B cell (primary cell): ENCODE data around the gene DGKQ. TPM values are rescaled to one million over a fixed set of nuclear protein-coding genes. Genes with fewer than 3 reads are reported as not detected.
A peak's percentile ranks its signal among the peaks of the same experiment; 100 is the strongest.

Experiments used
- ATAC-seq: fragments of 200-7000 bp; cut with Tn5 transposase; one replicate; pipeline ENCODE4 v1.10.0; 2021; ENCODE audit warnings: low read depth, mild to moderate bottlenecking, moderate number of reproducible peaks, moderate library complexity
- CTCF ChIA-PET: fragments of 350-600 bp; sonication (Branson Sonifier 250); formaldehyde crosslinking; loops from one replicate; lab custom pipeline; 2021; ENCODE audit warnings: antibody characterized with exemption, inconsistent platforms; lab: Charles Lee
- POLR2A ChIA-PET: fragments of 350-600 bp; sonication (Branson Sonifier 250); formaldehyde crosslinking; loops from one replicate; lab custom pipeline; 2021; ENCODE audit warnings: antibody characterized with exemption; lab: Charles Lee
- DNase-seq: peaks from one replicate; pipeline ENCODE4 v3.0.0; 2013
- H2AFZ ChIP-seq: 2 replicates; pipeline ENCODE4 v1.6.1; 2012; ENCODE audit warnings: mild to moderate bottlenecking, low read depth, low read length; ENCODE audit not compliant: insufficient read depth, poor library complexity, severe bottlenecking
- H3K27ac ChIP-seq, 2 donors: 1 replicate in 1 of 2; 2 replicates in 1 of 2; pipeline ENCODE4 v1.5.1; 2012 to 2013; ENCODE audit warnings: low read length in 2 of 2, mild to moderate bottlenecking in 2 of 2, moderate library complexity in 1 of 2
- H3K27me3 ChIP-seq, 4 experiments: fragments of 200-600 bp in 1 of 4; sonication (generic) in 1 of 4; replicated peaks in 1 of 4; 1 replicate in 2 of 4; 2 replicates in 2 of 4; pipeline versions ENCODE4 v1.6.1 to v1.7.0; 2013 to 2016; ENCODE audit warnings: low read length in 3 of 4, mild to moderate bottlenecking in 2 of 4, mixed read lengths in 1 of 4, moderate library complexity in 1 of 4; ENCODE audit not compliant: insufficient read depth in 4 of 4, control insufficient read depth in 3 of 4; ENCODE audit errors: control extremely low read depth in 1 of 4
- H3K36me3 ChIP-seq, 2 experiments: replicated peaks in 1 of 2; 1 replicate in 1 of 2; 2 replicates in 1 of 2; pipeline versions ENCODE4 v1.6.1 to v1.7.1; 2013; ENCODE audit warnings: low read length in 1 of 2; ENCODE audit not compliant: insufficient read depth in 2 of 2, control insufficient read depth in 1 of 2; ENCODE audit errors: control extremely low read depth in 1 of 2, extremely low read depth in 1 of 2
- H3K4me1 ChIP-seq, 2 donors: fragments of 200-600 bp in 1 of 2; sonication (generic) in 1 of 2; 1 replicate in 1 of 2; 2 replicates in 1 of 2; pipeline versions ENCODE4 v1.5.1 to v1.6.1; 2013 to 2017; ENCODE audit warnings: low read length in 2 of 2; ENCODE audit not compliant: control insufficient read depth in 2 of 2, insufficient read depth in 2 of 2
- H3K4me2 ChIP-seq: replicated peaks from 2 replicates; pipeline ENCODE3; 2012; ENCODE audit warnings: mild to moderate bottlenecking, low read depth, low read length; ENCODE audit not compliant: poor library complexity, severe bottlenecking
- H3K4me3 ChIP-seq, 5 experiments: fragments of 200-600 bp in 1 of 5; sonication (generic) in 1 of 5; 1 replicate in 3 of 5; 2 replicates in 2 of 5; pipeline versions ENCODE4 v1.5.1 to v1.7.0; 2011 to 2016; ENCODE audit warnings: low read length in 4 of 5, mild to moderate bottlenecking in 4 of 5, low read depth in 2 of 5, control low read depth in 1 of 5, moderate library complexity in 1 of 5; ENCODE audit not compliant: insufficient read depth in 1 of 5; ENCODE audit errors: control extremely low read depth in 1 of 5, extremely low read depth in 1 of 5
- H3K79me2 ChIP-seq: fragments of 200-600 bp; sonication (generic); one replicate; pipeline ENCODE4 v1.6.0; 2016; ENCODE audit warnings: low read length; ENCODE audit not compliant: control insufficient read depth, insufficient read depth
- H3K9ac ChIP-seq: fragments of 200-600 bp; sonication (generic); 2 replicates; pipeline ENCODE4 v1.6.1; 2017; ENCODE audit warnings: mild to moderate bottlenecking, low read length, moderate library complexity
- H3K9me3 ChIP-seq, 3 donors: one replicate each; pipeline versions ENCODE4 v1.6.1 to v1.7.1; 2013; ENCODE audit warnings: low read length in 2 of 3; ENCODE audit not compliant: control insufficient read depth in 2 of 3, insufficient read depth in 1 of 3; ENCODE audit errors: control extremely low read depth in 1 of 3
- H4K20me1 ChIP-seq: 2 replicates; pipeline ENCODE4 v1.6.0; 2012; ENCODE audit warnings: mild to moderate bottlenecking, low read length; ENCODE audit not compliant: insufficient read depth, control insufficient read depth, poor library complexity, severe bottlenecking
- H3K27ac Mint-ChIP-seq: one replicate; pipeline ENCODE4 v1.8.0; 2021; ENCODE audit warnings: mixed read lengths
- H3K27me3 Mint-ChIP-seq: one replicate; pipeline ENCODE4 v1.8.0; 2021; ENCODE audit warnings: mixed read lengths
- H3K4me1 Mint-ChIP-seq: one replicate; pipeline ENCODE4 v1.8.0; 2021; ENCODE audit warnings: mixed read lengths
- H3K4me3 Mint-ChIP-seq: one replicate; pipeline ENCODE4 v1.8.0; 2021; ENCODE audit warnings: mixed read lengths
- H3K9me3 Mint-ChIP-seq: one replicate; pipeline ENCODE4 v1.8.0; 2022; ENCODE audit warnings: mixed read lengths; ENCODE audit not compliant: insufficient read depth
- CTCF ChIP-seq: fragments of 200-600 bp; IDR thresholded peaks from one replicate; pipeline ENCODE4 v1.8.0; 2022; ENCODE audit warnings: antibody characterized with exemption, mild to moderate bottlenecking
- EZH2 ChIP-seq: IDR thresholded peaks from 2 replicates; pipeline ENCODE4 v1.6.1; 2012; ENCODE audit warnings: borderline replicate concordance, low read depth, mild to moderate bottlenecking, moderate library complexity, low read length; ENCODE audit not compliant: insufficient read depth, poor library complexity, severe bottlenecking
- WGBS: methylation state at CpG from one replicate; pipeline ENCODE4 v1.1.5; 2013; ENCODE audit warnings: missing lambda C conversion rate; ENCODE audit not compliant: insufficient coverage; 5-methylcytosine and 5-hydroxymethylcytosine counted together
- intact Hi-C: fragments of 100-400 bp; cut with micrococcal nuclease; formaldehyde crosslinking; loops from one replicate; pipeline ENCODE4 v1.10.0; 2022
- polyA plus RNA-seq: library from polyadenylated mRNA; depleted of rRNA; stranded (reverse); fragments of >200 nt; gene quantifications from 2 replicates; pipeline ENCODE4 v1.2.3, GENCODE V29; 2012
- total RNA-seq, 2 donors: library from RNA; stranded (reverse); fragments of 120-200 nt in 1 of 2; gene quantifications; 1 replicate in 1 of 2; 2 replicates in 1 of 2; pipeline versions ENCODE4 v1.2.3 to v1.2.4, GENCODE V29; 2013 to 2022

DGKQ gene
- total and polyA plus RNA-seq, 2 donors (not counting 1 experiment from before 2014, with no cell fraction given), result 22.6 to 30.4 TPM

- peaks cover 11 to 25% of the 10 kb centered on the region in 2 donors for H3K4me1 ChIP-seq
- 37% methylated on average over 67 of the region's 76 CpGs for WGBS
- H4K20me1 ChIP-seq, result peaks cover 62% of the 10 kb centered on the region
- H3K27ac ChIP-seq, result no peak overlapping the region
- Mint-ChIP-seq H3K4me3 (no peak overlapping the region), H3K27ac (no peak overlapping the region), H3K27me3 (no peaks in the 10 kb centered on the region), H3K9me3 (no peaks in the 10 kb centered on the region), H3K4me1 (peaks cover 9% of the 10 kb centered on the region)
- ATAC-seq, result no peak
- peak overlapping the region in 1 of 5 experiments; percentile 5 for H3K4me3 ChIP-seq
- ChIA-PET CTCF (interaction anchor here (0.9 to 1.2 kb wide), 2 partner anchors 20 to 86 kb away, joined by 3 read pairs; partner anchors contain the start of gene IDUA), POLR2A (no interaction called here)
- no peak overlapping the region for H3K9ac ChIP-seq
- intact Hi-C loops, result no loop called here
- peak; percentile 51 for DNase-seq
- peaks cover 0 to 6% (median under 1%) of the 10 kb centered on the region in 4 experiments for H3K27me3 ChIP-seq
- H2AFZ ChIP-seq, result no peak overlapping the region
- peak overlapping the region; percentile 63 for H3K4me2 ChIP-seq
- H3K79me2 ChIP-seq, result peaks cover 24% of the 10 kb centered on the region
- TF ChIP-seq EZH2 (no peak), CTCF (no peak)
- peaks cover 0 to 6% of the 10 kb centered on the region in 2 experiments for H3K36me3 ChIP-seq
- no peaks in the 10 kb centered on the region for H3K9me3 ChIP-seq
Measured at GRCh38 chr4:967113-968104, 6.0 kb downstream of the DGKQ start.
